Gastrocnemius medialis (tissue), 4 donors: ENCODE data around the gene LSAMP.

Experiments used
- CTCF ChIP-seq, 5 experiments: fragments of 450-650 bp in 3 of 5; fragments of 200-600 bp in 2 of 5; sonication (generic) in 2 of 5; IDR thresholded peaks in 4 of 5; conservative IDR thresholded peaks in 1 of 5; 1 replicate in 4 of 5; 2 replicates in 1 of 5; pipeline ENCODE4 v1.5.1; 2016 to 2019; ENCODE audit warnings: antibody characterized with exemption in 5 of 5, mild to moderate bottlenecking in 3 of 5, moderate library complexity in 3 of 5
- POLR2A ChIP-seq, 2 donors: fragments of 450-650 bp; IDR thresholded peaks; one replicate each; pipeline ENCODE4 v1.6.1; 2017; ENCODE audit warnings: antibody characterized with exemption in 2 of 2, mild to moderate bottlenecking in 2 of 2, moderate library complexity in 2 of 2

- TF ChIP-seq CTCF (IDR thresholded peaks at IDR 0.05 in 4 of 5, conservative IDR thresholded peaks at IDR 0.05 in 1 of 5) = no peak
- no peak for TF ChIP-seq POLR2A (IDR thresholded peaks at IDR 0.05)
Measured at GRCh38 chr3:115761927-115762305, 683.4 kb downstream of the LSAMP start.
